GM18870 (cell line): ENCODE data around the gene ZNF236.

Source experiments
- ATAC-seq: cut with Tn5 transposase; IDR thresholded peaks from one replicate; pipeline ENCODE4 v1.9.1; 2021; ENCODE audit warnings: moderate library complexity; ENCODE audit not compliant: unreplicated experiment

The ZNF236 gene

GRCh38 chr18:76819411-76820136, 2.8 kb upstream of the ZNF236 start:
- no peak for ATAC-seq

GRCh38 chr18:76821356-76821874, 942 bp upstream of the ZNF236 start:
- no peak for ATAC-seq

DNA sequence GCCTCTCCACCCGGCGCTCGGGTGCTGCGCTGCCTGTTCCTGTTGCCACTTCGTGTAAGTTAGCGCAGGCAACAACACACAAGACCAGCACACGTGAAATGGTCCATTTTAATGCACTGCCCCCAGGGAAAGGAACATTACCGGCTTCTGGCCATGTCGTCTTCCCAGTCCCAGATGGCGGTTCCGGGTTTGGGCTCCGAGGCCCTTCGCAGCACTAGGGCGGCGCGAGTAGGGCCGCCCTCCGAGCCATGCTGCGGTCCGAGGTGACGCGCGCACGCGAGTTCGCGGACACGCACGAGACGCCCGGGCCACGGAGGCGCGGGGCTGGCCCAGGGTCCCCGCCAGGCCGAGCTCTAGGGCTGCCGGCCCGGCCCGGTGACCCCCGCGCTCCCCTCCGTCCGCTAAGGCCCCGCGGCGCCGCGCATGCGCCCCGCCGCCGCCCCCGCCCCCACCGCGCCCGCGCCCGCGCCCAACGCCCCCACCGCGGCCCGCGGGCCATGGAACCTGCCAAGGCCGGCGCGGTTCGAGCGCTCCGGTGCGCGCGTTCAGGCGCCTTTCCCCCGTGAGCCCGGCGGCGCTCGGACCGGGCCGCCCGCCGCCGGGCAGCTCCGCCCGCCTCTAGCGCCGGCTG, 367 bp upstream of the ZNF236 start:
- ATAC-seq = no peak

DNA sequence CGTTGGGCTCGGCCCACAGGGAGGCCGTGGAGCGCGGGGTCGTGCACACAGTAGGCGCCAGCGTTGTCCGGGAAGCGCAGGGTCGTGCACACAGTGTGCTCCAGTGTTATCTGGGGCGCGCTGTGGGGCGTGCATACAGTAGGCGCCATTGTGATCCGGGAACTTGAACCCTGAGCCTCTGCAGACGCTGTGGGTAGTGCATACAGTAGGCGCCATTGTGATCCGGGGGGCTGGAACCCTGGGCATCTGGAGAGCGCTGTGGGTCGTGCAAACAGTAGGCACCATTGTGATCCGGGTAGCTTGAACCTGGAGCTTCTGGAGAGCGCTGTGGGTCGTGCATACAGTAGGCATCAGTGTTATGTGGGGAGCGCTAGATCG, 793 bp downstream of the ZNF236 start:
- no peak for ATAC-seq

DNA sequence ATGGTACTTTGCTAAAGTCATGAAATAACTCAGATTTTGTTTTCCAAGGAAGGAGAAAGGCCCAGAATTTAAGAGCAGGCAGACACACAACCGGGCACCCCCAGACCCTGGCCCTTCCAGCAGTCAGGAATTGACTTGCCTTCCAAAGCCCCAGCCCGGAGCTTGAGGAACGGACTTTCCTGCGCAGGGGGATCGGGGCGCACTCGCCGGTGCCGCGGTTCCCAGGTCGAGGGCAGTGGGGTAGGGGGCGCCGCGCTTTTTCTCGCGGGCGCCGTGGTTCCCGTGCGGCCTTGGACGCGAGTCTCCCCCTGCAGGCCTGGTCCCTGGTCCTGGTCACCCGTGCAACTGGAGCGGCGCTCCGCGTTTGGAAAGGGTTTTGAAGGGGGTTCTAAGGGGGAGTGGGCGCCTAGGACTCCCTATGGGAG, 1.2 kb downstream of the ZNF236 start:
- ATAC-seq = no peak

DNA sequence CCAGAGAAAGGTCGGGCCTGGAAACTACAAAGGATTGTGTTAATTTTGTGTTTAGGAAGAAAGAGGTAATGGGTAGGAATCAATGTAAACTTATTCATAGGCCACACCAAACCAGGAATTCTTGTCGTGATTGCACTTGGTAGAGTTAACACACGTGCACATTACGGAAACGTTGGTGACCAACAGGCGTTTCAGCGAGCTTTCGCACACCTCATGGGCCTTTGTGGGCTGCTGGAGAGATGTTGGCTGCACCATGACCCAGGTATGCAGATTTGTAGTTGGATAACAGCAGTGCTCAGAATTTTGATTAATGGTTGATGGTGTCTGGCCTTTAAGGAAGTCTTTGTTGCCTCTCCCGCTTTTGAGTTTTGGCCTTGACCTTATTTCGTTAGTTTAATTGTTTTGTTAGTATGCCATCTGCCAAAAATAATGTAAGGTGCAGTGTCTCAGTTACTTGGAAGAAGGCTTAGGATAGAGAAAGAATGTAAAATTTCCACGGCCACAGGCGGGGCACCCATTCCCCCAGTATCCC, 1.9 kb downstream of the ZNF236 start:
- no peak for ATAC-seq

DNA sequence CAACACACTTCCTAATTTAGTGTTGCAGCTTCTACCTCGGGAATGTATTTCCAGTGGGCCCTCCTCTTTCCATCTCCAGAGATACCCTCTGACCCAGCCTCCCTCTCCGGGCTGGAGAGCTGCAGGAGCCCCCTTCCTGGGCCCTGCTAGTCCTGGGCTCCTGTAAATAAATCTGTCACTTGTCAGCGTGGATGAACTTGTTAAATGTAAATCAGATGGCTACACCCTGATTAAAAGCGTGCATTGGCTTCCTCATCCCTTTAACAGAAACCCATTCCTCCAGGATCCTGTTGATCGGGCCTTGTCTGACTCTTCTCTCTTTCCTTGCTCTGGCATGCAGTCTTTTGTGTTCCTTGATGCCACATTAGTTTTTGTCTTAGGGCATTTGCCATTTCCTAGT, 2.4 kb downstream of the ZNF236 start:
- no peak for ATAC-seq

GRCh38 chr18:76827205-76828200, 5.1 kb downstream of the ZNF236 start:
- no peak for ATAC-seq

- ATAC-seq = no peak
These were observed 12.0 kb downstream of the ZNF236 start for GRCh38 chr18:76834379-76834778.

- no peak for ATAC-seq
These were observed 13.0 kb downstream of the ZNF236 start for GRCh38 chr18:76835380-76835779.

- no peak for ATAC-seq
These were observed 14.7 kb downstream of the ZNF236 start for GRCh38 chr18:76837071-76837470.

GRCh38 chr18:76838182-76838581, 15.8 kb downstream of the ZNF236 start:
- no peak for ATAC-seq

DNA sequence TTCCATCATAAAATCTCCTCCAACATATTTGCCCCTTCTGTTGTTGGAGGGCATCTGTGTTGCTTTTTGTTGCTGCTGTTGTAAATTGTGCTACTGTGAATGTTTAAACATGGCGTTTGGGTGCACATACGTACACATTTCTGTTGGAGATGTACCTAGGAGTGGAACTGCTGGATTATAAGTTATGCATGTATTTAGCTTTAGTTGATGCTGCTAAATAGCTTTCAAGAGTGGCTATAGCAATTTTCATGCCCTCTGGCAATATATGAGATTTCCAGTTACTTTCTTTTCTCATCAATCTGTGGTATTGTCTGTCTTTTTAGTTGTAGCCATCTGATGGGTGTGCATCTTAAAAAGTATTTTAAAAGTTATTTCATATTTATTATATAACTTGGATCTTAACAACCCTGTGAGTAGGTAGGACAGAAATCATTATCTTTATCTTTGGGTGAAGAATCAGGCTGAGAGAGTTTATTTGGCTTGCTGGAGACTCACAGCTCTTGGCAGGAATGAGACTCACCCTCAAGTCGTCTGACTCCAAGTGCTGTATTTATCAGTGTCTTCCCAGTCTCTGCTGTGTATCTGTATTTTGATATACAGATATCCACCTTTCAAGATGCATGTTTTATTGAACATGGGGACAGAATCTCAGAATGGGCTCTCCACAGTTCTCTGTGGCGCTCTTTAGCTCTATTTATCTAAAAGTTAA, 16.9 kb downstream of the ZNF236 start:
- ATAC-seq = no peak

GRCh38 chr18:76842837-76843530, 20.6 kb downstream of the ZNF236 start:
- ATAC-seq = no peak

DNA sequence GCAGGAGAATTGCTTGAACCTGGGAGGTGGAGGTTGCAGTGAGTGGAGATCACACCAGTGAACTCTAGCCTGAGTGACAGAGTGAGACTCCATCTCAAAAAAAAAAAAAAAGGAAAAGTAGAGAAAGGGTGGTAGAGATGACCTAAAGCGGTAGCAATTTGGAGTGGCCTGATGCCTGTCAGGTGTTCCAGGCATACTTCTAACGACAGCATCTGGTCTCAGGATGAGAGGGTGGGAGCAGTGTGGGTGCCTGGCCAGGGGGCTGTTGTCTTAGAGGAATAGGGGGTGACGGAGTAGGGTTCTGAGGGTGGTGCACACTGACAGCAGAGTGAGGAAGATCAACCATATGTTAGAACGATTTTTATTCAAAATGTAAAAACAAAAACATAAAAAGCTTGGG, 21.8 kb downstream of the ZNF236 start:
- no peak for ATAC-seq

- ATAC-seq = no peak
These were observed 22.6 kb downstream of the ZNF236 start for GRCh38 chr18:76844742-76845477.

DNA sequence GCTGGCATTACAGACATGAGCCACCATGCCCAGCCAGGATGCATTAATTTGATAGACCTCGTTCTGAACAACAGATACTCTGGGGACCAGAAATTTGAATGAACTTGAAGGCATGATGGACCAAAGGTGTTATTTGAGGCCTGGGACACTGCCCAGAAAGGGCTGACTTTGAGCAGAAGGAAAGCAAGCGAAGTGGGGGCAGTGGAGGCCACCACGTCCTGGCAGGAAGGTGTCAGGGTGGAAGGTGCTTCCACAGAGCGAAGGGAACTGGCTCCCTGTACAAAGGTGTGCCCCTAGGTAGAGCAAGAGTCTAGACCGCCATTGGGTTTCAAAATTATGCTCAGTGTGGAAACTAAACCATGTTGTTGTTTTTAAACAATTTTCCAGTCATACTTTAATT, 23.9 kb downstream of the ZNF236 start:
- no peak for ATAC-seq

DNA sequence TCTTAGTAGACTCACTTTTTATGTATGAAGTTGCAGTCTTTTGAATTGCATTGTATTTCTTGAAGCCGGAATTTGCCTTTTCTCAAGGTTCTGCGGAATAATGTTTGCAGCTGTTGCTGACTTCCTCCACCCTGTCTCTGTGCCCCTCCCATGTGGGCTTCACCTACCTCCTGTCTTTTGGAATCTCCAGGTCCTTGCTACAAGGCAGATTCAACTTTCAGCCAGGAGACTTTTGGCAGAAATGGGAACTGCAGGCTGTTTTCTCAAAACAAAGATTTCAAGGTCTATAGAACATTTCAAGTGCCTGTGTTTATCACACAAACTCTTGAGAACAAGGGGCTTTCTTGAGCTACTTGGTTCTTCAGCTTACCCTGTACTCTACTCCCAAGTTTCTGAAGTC, 25.6 kb downstream of the ZNF236 start:
- no peak for ATAC-seq

GRCh38 chr18:76850112-76850511, 27.8 kb downstream of the ZNF236 start:
- ATAC-seq = no peak
